Measurements from ENCODE around the gene PAX8. TPM values are rescaled to one million over a fixed set of nuclear protein-coding genes. Genes with fewer than 3 reads are reported as not detected.
"Not testable (repeated sequence)": the region's sequence is repeated elsewhere in the genome, so short reads cannot be mapped to it uniquely, and the experiment has no call there.

The PAX8 gene
- total RNA-seq, 5 donors from 2014 or later (not counting 1 experiment from before 2014, with no cell fraction given): 1.0 to 1.8 (median 1.3) TPM

- Mint-ChIP-seq H3K36me3 (no peaks in the 10 kb centered on the region), H3K27me3 (peaks cover 13 to 20% of the 10 kb centered on the region in 2 donors), H3K27ac (no peak overlapping the region), H3K9me3 (no peaks in the 10 kb centered on the region), H3K4me1 (no peaks in the 10 kb centered on the region), H3K4me3 (no peak overlapping the region)
- 85% methylated on average over 6 of the region's 6 CpGs for WGBS (ENCODE audit: insufficient coverage)
- ChIA-PET CTCF (no interaction called here), POLR2A (no interaction called here)
- H3K9me3 ChIP-seq: no peaks in the 10 kb centered on the region
- DNase-seq (no peak), ATAC-seq (replicated peaks in 1 of 4) (no peak)
- no peaks in the 10 kb centered on the region for H3K4me1 ChIP-seq (ENCODE audit: control insufficient read depth in 1 of 2, extremely low read depth in 1 of 2, insufficient read depth in 2 of 2, low read length in 2 of 2)
- H3K27ac ChIP-seq (ENCODE audit: low read length): no peak overlapping the region
- no peaks in the 10 kb centered on the region for H3K36me3 ChIP-seq (ENCODE audit: control insufficient read depth in 2 of 2, extremely low read depth in 1 of 2, insufficient read depth in 1 of 2, low read length in 1 of 2)
- no peak overlapping the region for H3K4me3 ChIP-seq (ENCODE audit: control insufficient read depth in 1 of 2, extremely low read depth in 1 of 2, low read length in 1 of 2)
- no peaks in the 10 kb centered on the region for H3K27me3 ChIP-seq (replicated peaks in 1 of 2; ENCODE audit: control insufficient read depth in 2 of 2, extremely low read depth in 1 of 2, insufficient read depth in 2 of 2, low read length in 1 of 2)
Measured at GRCh38 chr2:113309655-113310387, 31.1 kb upstream of the PAX8 start.

- H3K9me3 Mint-ChIP-seq; H3K27ac ChIP-seq (ENCODE audit: low read length); H3K4me1 Mint-ChIP-seq; H3K36me3 ChIP-seq (ENCODE audit: control insufficient read depth in 2 of 2, extremely low read depth in 1 of 2, insufficient read depth in 1 of 2, low read length in 1 of 2); DNase-seq; H3K4me1 ChIP-seq (ENCODE audit: control insufficient read depth in 1 of 2, extremely low read depth in 1 of 2, insufficient read depth in 2 of 2, low read length in 2 of 2); H3K27me3 ChIP-seq (replicated peaks in 1 of 2; ENCODE audit: control insufficient read depth in 2 of 2, extremely low read depth in 1 of 2, insufficient read depth in 2 of 2, low read length in 1 of 2); H3K27ac Mint-ChIP-seq; H3K9me3 ChIP-seq; H3K36me3 Mint-ChIP-seq; H3K4me3 ChIP-seq (ENCODE audit: control insufficient read depth in 1 of 2, extremely low read depth in 1 of 2, low read length in 1 of 2); POLR2A ChIA-PET; ATAC-seq (replicated peaks in 1 of 4); H3K4me3 Mint-ChIP-seq: not testable (repeated sequence)
- H3K27me3 Mint-ChIP-seq: peaks cover 13 to 20% of the 10 kb centered on the region in 2 donors
- CTCF ChIA-PET: interaction anchor here in 1 of 2 donors (0.6 kb wide), 1 partner anchor 77 kb away, joined by 7 read pairs; no protein-coding TSS in a partner anchor
Measured at GRCh38 chr2:113308784-113309183, 30.1 kb upstream of the PAX8 start.

- H3K4me1 Mint-ChIP-seq; H3K27ac Mint-ChIP-seq; ATAC-seq (replicated peaks in 1 of 4); H3K9me3 Mint-ChIP-seq; CTCF ChIA-PET; H3K4me1 ChIP-seq (ENCODE audit: control insufficient read depth in 1 of 2, extremely low read depth in 1 of 2, insufficient read depth in 2 of 2, low read length in 2 of 2); H3K27me3 ChIP-seq (replicated peaks in 1 of 2; ENCODE audit: control insufficient read depth in 2 of 2, extremely low read depth in 1 of 2, insufficient read depth in 2 of 2, low read length in 1 of 2); H3K9me3 ChIP-seq; H3K36me3 ChIP-seq (ENCODE audit: control insufficient read depth in 2 of 2, extremely low read depth in 1 of 2, insufficient read depth in 1 of 2, low read length in 1 of 2); H3K4me3 ChIP-seq (ENCODE audit: control insufficient read depth in 1 of 2, extremely low read depth in 1 of 2, low read length in 1 of 2); H3K36me3 Mint-ChIP-seq; H3K27ac ChIP-seq (ENCODE audit: low read length); H3K4me3 Mint-ChIP-seq; DNase-seq; POLR2A ChIA-PET: not testable (repeated sequence)
- WGBS (ENCODE audit: insufficient coverage): 50% methylated on average over 1 of the region's 4 CpGs
- peaks cover 13 to 18% of the 10 kb centered on the region in 2 donors for H3K27me3 Mint-ChIP-seq
Measured at GRCh38 chr2:113306207-113306606, 27.5 kb upstream of the PAX8 start.

- H3K27ac ChIP-seq (ENCODE audit: low read length); H3K36me3 Mint-ChIP-seq; H3K4me3 Mint-ChIP-seq; H3K4me3 ChIP-seq (ENCODE audit: control insufficient read depth in 1 of 2, extremely low read depth in 1 of 2, low read length in 1 of 2); CTCF ChIA-PET; H3K9me3 ChIP-seq; H3K27me3 ChIP-seq (replicated peaks in 1 of 2; ENCODE audit: control insufficient read depth in 2 of 2, extremely low read depth in 1 of 2, insufficient read depth in 2 of 2, low read length in 1 of 2); H3K4me1 Mint-ChIP-seq; H3K27ac Mint-ChIP-seq; POLR2A ChIA-PET; ATAC-seq (replicated peaks in 1 of 4); H3K4me1 ChIP-seq (ENCODE audit: control insufficient read depth in 1 of 2, extremely low read depth in 1 of 2, insufficient read depth in 2 of 2, low read length in 2 of 2); H3K36me3 ChIP-seq (ENCODE audit: control insufficient read depth in 2 of 2, extremely low read depth in 1 of 2, insufficient read depth in 1 of 2, low read length in 1 of 2); DNase-seq; H3K9me3 Mint-ChIP-seq: not testable (repeated sequence)
- WGBS (ENCODE audit: insufficient coverage): 64% methylated on average over 12 of the region's 15 CpGs
- peaks cover 13 to 18% of the 10 kb centered on the region in 2 donors for H3K27me3 Mint-ChIP-seq
Measured at GRCh38 chr2:113305749-113306148, 27.0 kb upstream of the PAX8 start.

- 89% methylated on average over 1 of the region's 6 CpGs for WGBS (ENCODE audit: insufficient coverage)
- no peak overlapping the region for H3K27ac ChIP-seq (ENCODE audit: low read length)
- no peak overlapping the region for H3K27ac Mint-ChIP-seq
- ChIA-PET CTCF (no interaction called here), POLR2A (no interaction called here)
- H3K9me3 ChIP-seq: no peaks in the 10 kb centered on the region
- H3K27me3 Mint-ChIP-seq: peaks cover 13 to 18% of the 10 kb centered on the region in 2 donors
- no peaks in the 10 kb centered on the region for H3K36me3 ChIP-seq (ENCODE audit: control insufficient read depth in 2 of 2, extremely low read depth in 1 of 2, insufficient read depth in 1 of 2, low read length in 1 of 2)
- no peaks in the 10 kb centered on the region for H3K4me1 ChIP-seq (ENCODE audit: control insufficient read depth in 1 of 2, extremely low read depth in 1 of 2, insufficient read depth in 2 of 2, low read length in 2 of 2)
- H3K27me3 ChIP-seq (replicated peaks in 1 of 2; ENCODE audit: control insufficient read depth in 2 of 2, extremely low read depth in 1 of 2, insufficient read depth in 2 of 2, low read length in 1 of 2): no peaks in the 10 kb centered on the region
- H3K9me3 Mint-ChIP-seq: no peaks in the 10 kb centered on the region
- no peak overlapping the region for H3K4me3 ChIP-seq (ENCODE audit: control insufficient read depth in 1 of 2, extremely low read depth in 1 of 2, low read length in 1 of 2)
- no peak for DNase-seq
- no peak overlapping the region for H3K4me3 Mint-ChIP-seq
- no peaks in the 10 kb centered on the region for H3K4me1 Mint-ChIP-seq
- ATAC-seq (replicated peaks in 1 of 4): no peak
- no peaks in the 10 kb centered on the region for H3K36me3 Mint-ChIP-seq
Measured at GRCh38 chr2:113305146-113305545, 26.4 kb upstream of the PAX8 start.

- H3K36me3 ChIP-seq (ENCODE audit: control insufficient read depth in 2 of 2, extremely low read depth in 1 of 2, insufficient read depth in 1 of 2, low read length in 1 of 2): no peaks in the 10 kb centered on the region
- Mint-ChIP-seq H3K4me3 (no peak overlapping the region), H3K9me3 (no peaks in the 10 kb centered on the region), H3K27ac (no peak overlapping the region), H3K27me3 (peaks cover 13 to 18% of the 10 kb centered on the region in 2 donors), H3K4me1 (no peaks in the 10 kb centered on the region), H3K36me3 (no peaks in the 10 kb centered on the region)
- no peak overlapping the region for H3K27ac ChIP-seq (ENCODE audit: low read length)
- POLR2A ChIA-PET: no interaction called here
- 80% methylated on average over 5 of the region's 6 CpGs for WGBS (ENCODE audit: insufficient coverage)
- no peaks in the 10 kb centered on the region for H3K4me1 ChIP-seq (ENCODE audit: control insufficient read depth in 1 of 2, extremely low read depth in 1 of 2, insufficient read depth in 2 of 2, low read length in 2 of 2)
- ATAC-seq (replicated peaks in 1 of 4) (no peak), DNase-seq (no peak)
- no peaks in the 10 kb centered on the region for H3K9me3 ChIP-seq
- no peak overlapping the region for H3K4me3 ChIP-seq (ENCODE audit: control insufficient read depth in 1 of 2, extremely low read depth in 1 of 2, low read length in 1 of 2)
- H3K27me3 ChIP-seq (replicated peaks in 1 of 2; ENCODE audit: control insufficient read depth in 2 of 2, extremely low read depth in 1 of 2, insufficient read depth in 2 of 2, low read length in 1 of 2): no peaks in the 10 kb centered on the region
- CTCF ChIA-PET: no interaction called here
Measured at GRCh38 chr2:113304702-113305101, 26.0 kb upstream of the PAX8 start.
